BLaER1 treated with 17β-estradiol and CSF1 and Interleukin-3, amounts not matched to agents 10 nM and 100 nM (cell line): ENCODE measurements around the gene MPL.

ENCODE experiments used
- H3K27ac ChIP-seq, 11 experiments: shearing (Covaris generic); formaldehyde crosslinking; 2 replicates each; pipeline ENCODE4 v1.8.1; 2022
- H3K27me3 ChIP-seq, 11 experiments: shearing (Covaris generic); formaldehyde crosslinking; 2 replicates each; pipeline ENCODE4 v1.8.1; 2022
- H3K36me3 ChIP-seq, 11 experiments: shearing (Covaris generic); formaldehyde crosslinking; 2 replicates each; pipeline ENCODE4 v1.8.1; 2022
- H3K4me1 ChIP-seq, 10 experiments: shearing (Covaris generic); formaldehyde crosslinking; 2 replicates each; pipeline ENCODE4 v1.8.1; 2022
- H3K4me2 ChIP-seq, 11 experiments: shearing (Covaris generic); formaldehyde crosslinking; 2 replicates each; pipeline ENCODE4 v1.8.1; 2022
- H3K4me3 ChIP-seq, 10 experiments: shearing (Covaris generic); formaldehyde crosslinking; 2 replicates each; pipeline ENCODE4 v1.8.1; 2022
- H3K9ac ChIP-seq, 11 experiments: shearing (Covaris generic); formaldehyde crosslinking; 2 replicates each; pipeline ENCODE4 v1.8.1; 2022
- H3K9me3 ChIP-seq, 11 experiments: shearing (Covaris generic); formaldehyde crosslinking; replicated peaks in 1 of 11; 2 replicates each; pipeline ENCODE4 v1.8.1; 2022
- H4K20me1 ChIP-seq, 11 experiments: shearing (Covaris generic); formaldehyde crosslinking; 2 replicates each; pipeline ENCODE4 v1.8.1; 2022
- Cebpa-rat ChIP-seq, 11 experiments: shearing (Covaris generic); IDR thresholded peaks; 2 replicates each; pipeline ENCODE4 v1.8.1; 2022

The MPL gene

DNA sequence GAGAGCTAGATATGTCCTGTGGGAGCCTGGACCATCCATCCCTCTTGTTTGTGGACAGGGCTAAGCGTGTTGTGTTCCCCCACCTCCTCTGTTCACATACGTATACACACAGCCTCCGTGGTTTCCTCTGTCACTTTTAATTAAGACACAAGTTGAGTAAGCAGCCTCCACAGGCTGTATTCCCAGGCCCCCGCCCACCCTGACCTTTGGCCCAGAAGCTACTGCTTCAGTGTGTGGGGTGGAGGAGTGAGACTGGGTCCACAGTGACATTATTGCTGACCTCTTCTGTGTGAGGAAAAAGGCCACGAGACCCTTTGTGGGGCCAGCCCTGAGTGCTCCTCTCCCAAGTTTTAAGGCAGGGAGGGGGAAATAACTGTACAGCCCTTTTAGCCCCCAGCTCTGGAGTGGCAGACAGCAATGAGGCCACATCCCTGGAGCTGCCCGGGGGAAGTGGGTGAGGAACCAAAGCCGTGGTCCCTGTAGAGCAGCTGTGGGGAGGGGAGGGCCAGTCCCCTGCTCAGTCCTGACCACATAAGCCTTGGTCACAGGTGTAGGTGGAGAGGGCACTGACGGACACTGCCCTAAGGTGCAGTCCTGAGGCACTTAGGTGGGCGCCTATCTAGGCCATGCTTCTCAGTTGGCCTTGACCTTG is 25.8 kb downstream of the MPL start:
- H3K9me3 ChIP-seq, result no peaks in the 10 kb centered on the region
- no peaks in the 10 kb centered on the region for H3K27me3 ChIP-seq
- H3K9ac ChIP-seq, result peak overlapping the region in 9 of 11 experiments; percentile 7 to 62 (median 40); a peak in 13 of 22 replicates
- no peak for TF ChIP-seq Cebpa-rat (IDR thresholded peaks at IDR 0.05)
- H3K4me1 ChIP-seq, result peaks cover 58 to 81% (median 80%) of the 10 kb centered on the region in 10 experiments
- H3K4me2 ChIP-seq, result peak overlapping the region in 9 of 11 experiments; percentile 21 to 100 (median 98); a peak in 15 of 22 replicates
- peak overlapping the region in 8 of 11 experiments; percentile 17 to 62 (median 49); a peak in 12 of 22 replicates for H3K27ac ChIP-seq
- H3K36me3 ChIP-seq, result peaks cover 56 to 67% (median 63%) of the 10 kb centered on the region in 11 experiments
- H4K20me1 ChIP-seq, result peaks cover 24 to 82% (median 64%) of the 10 kb centered on the region in 11 experiments; a peak in 21 of 22 replicates
- 0 out of 20 replicates have a peak overlapping the region, but pooled peaks of 1 of the 10 experiments have one; percentile 32 for H3K4me3 ChIP-seq

DNA sequence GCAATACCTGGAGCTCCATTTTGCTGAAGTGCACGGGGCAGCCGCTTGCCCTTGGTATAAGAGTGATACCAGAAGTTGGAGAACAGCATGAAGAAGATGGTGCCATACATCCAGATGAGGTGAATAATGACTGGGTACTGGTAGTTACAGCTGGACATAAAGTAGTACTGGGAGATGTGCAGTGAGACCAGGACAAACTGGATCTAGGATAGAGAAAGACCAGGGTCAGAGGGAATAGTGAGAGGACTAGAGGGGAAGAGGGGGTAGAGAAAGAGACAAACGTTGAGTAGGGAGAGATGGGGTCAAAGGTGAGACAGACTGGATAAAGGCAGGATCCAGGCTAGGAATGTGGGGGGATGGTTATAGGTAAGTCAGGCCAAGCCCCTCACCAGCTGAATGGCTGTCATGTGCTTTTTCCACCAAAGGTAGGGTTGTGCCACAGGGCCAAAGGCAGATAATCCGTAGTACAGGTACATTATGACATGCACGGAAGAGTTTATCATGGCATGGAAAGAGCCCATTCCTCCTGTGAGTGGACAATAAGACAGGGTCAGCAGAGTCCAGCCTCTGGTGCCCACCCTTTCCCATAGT is 26.4 kb downstream of the MPL start:
- no peaks in the 10 kb centered on the region for H3K27me3 ChIP-seq
- H3K4me1 ChIP-seq, result peaks cover 63 to 86% (median 84%) of the 10 kb centered on the region in 10 experiments
- peak overlapping the region in 8 of 11 experiments; percentile 46 to 100 (median 98); a peak in 14 of 22 replicates for H3K4me2 ChIP-seq
- H3K9ac ChIP-seq, result peak overlapping the region in 7 of 11 experiments; percentile 31 to 62 (median 44); a peak in 8 of 22 replicates
- H3K4me3 ChIP-seq, result peak overlapping the region in 1 of 10 experiments; percentile 32; a peak in 1 of 20 replicates
- peak overlapping the region in 7 of 11 experiments; percentile 17 to 62 (median 47); a peak in 10 of 22 replicates for H3K27ac ChIP-seq
- H3K36me3 ChIP-seq, result peaks cover 56 to 67% (median 63%) of the 10 kb centered on the region in 11 experiments
- TF ChIP-seq Cebpa-rat (IDR thresholded peaks at IDR 0.05), result no peak
- no peaks in the 10 kb centered on the region for H3K9me3 ChIP-seq
- peaks cover 24 to 80% (median 64%) of the 10 kb centered on the region in 11 experiments; a peak in 21 of 22 replicates for H4K20me1 ChIP-seq

DNA sequence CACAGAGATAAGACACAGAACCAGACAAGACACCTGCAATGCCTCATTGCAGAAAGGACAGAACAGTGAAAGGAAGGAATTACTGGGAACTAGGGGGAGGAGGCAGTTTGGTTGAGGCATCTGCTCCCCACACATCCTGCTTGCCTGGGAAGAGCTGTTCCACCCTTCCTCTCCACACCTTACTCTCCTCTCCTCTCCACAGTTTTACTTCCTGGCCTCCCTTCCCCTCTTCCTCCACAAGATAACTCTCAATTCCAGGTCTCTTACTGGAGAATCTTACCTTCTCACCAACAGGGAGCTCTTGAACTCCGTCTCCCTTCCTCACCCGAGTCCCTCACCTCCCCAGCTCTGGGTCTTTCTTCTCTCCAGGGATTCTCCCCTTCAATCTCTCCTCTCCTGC is 28.1 kb downstream of the MPL start:
- peak overlapping the region; percentile 91 to 100 (median 100) for H3K4me2 ChIP-seq
- H3K9ac ChIP-seq, result peak overlapping the region; percentile 25 to 96 (median 92); a peak in 16 of 22 replicates
- peaks cover 49 to 85% (median 76%) of the 10 kb centered on the region in 10 experiments for H3K4me1 ChIP-seq
- no peaks in the 10 kb centered on the region for H3K9me3 ChIP-seq
- H4K20me1 ChIP-seq, result peaks cover 9 to 64% (median 52%) of the 10 kb centered on the region in 11 experiments; a peak in 20 of 22 replicates
- no peaks in the 10 kb centered on the region for H3K27me3 ChIP-seq
- peak overlapping the region in 7 of 10 experiments; percentile 80 to 92 (median 85); a peak in 8 of 20 replicates for H3K4me3 ChIP-seq
- peak overlapping the region in 8 of 11 experiments; percentile 0 to 97 (median 56); a peak in 8 of 22 replicates for H3K27ac ChIP-seq
- peaks cover 50 to 62% (median 53%) of the 10 kb centered on the region in 11 experiments for H3K36me3 ChIP-seq
- TF ChIP-seq Cebpa-rat (IDR thresholded peaks at IDR 0.05), result no peak

DNA sequence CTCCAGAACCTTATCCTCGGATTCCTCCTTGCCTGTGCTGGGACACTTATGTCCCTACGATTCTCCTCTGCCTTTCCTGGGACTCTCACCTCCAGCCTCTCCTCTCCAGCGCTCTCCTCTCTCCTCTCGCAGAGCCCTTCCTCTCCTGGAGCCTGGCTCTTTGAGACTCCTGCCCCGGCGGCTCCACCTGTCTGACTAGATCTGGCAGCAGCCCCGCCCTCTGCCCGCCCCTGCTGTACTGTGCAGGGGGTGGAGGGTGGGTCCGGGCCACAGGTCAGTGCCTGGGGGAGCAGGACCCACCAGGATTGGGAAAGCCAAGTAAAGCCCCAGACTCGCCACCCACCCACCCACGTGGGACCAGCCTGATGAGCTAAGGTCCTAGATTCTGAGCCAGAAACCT is 28.6 kb downstream of the MPL start:
- Histone ChIP-seq H3K4me3 (peak overlapping the region; percentile 80 to 92 (median 84); a peak in 19 of 20 replicates), H3K27ac (peak overlapping the region in 7 of 11 experiments; percentile 23 to 97 (median 93); a peak in 12 of 22 replicates), H3K4me1 (peaks cover 44 to 80% (median 71%) of the 10 kb centered on the region in 10 experiments), H4K20me1 (peaks cover 5 to 59% (median 47%) of the 10 kb centered on the region in 11 experiments; a peak in 18 of 22 replicates), H3K27me3 (no peaks in the 10 kb centered on the region), H3K4me2 (peak overlapping the region; percentile 91 to 100 (median 100)), H3K9ac (peak overlapping the region; percentile 85 to 96 (median 93); a peak in 21 of 22 replicates), H3K9me3 (no peaks in the 10 kb centered on the region), H3K36me3 (peaks cover 45 to 59% (median 51%) of the 10 kb centered on the region in 11 experiments)
- TF ChIP-seq Cebpa-rat (IDR thresholded peaks at IDR 0.05), result no peak

DNA sequence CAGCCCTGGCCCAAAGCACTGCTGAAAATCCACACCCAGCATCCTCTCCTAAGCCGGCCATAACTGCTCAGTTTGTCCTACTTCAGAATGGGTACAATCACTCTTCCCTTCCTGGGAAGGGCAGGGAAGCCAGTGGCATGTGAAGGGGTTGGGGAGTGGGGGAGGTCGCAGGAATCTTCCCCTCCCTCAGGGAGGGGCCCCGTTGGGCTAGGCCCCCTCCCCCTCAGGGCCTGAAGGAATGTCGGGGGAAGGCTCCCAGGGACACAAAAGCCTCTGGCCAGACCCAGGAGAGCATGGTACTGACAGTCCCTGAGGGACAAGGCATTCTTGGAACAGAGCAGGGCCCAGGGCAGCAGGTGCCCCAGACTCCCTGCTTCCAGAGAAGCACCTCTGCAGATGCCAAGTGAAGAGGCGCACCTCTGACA is 29.0 kb downstream of the MPL start:
- no peaks in the 10 kb centered on the region for H3K9me3 ChIP-seq
- H3K4me2 ChIP-seq, result peak overlapping the region; percentile 91 to 100 (median 100)
- H3K4me3 ChIP-seq, result peak overlapping the region; percentile 80 to 92 (median 84)
- H4K20me1 ChIP-seq, result peaks cover 5 to 54% (median 44%) of the 10 kb centered on the region in 11 experiments; a peak in 18 of 22 replicates
- peak overlapping the region; percentile 83 to 97 (median 88); a peak in 21 of 22 replicates for H3K27ac ChIP-seq
- TF ChIP-seq Cebpa-rat (IDR thresholded peaks at IDR 0.05), result no peak
- peaks cover 41 to 55% (median 47%) of the 10 kb centered on the region in 11 experiments for H3K36me3 ChIP-seq
- H3K9ac ChIP-seq, result peak overlapping the region; percentile 85 to 96 (median 93)
- peaks cover 39 to 76% (median 67%) of the 10 kb centered on the region in 10 experiments for H3K4me1 ChIP-seq
- no peaks in the 10 kb centered on the region for H3K27me3 ChIP-seq

DNA sequence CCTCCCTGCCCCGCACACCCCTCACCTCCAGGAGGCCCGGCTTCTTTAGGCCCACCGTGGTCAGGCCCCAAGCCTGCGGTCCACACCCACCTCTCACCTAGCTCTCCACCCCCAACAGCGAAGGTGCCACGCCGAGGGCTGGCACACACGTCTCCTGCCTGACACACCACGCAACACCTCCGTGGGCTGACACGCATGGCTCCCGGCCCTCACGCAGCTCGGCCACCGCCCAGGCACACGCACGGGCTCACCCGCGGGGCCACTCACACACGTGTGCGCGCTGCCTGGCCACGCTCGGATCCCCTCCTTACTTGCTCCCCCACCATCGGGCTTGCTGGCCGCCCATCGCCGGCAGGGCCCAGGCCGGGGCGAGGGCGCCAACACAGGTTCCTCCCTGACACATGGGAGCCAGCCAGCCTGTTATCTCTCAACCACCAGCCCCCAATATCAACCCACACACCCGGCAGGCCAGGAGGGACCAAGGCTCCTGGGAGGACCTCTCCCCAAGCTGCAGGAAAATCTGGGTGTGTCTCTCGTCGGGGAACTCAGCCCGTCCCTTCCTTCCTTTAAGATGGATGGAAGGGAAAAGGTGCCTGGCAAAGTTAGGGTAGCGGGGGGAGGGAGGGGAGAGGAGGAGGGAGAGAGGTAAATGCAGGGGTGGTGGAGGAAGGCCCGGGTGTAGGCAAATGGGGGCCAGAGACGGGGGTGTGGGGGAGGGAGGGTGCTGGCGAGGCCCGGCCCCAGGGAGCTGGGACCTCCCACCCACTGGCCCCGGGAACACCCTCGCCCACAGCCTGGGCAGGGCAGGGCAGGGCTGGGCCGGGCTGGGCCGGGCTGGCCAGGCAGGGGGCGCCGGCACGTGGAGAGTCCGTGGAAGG is 29.6 kb downstream of the MPL start:
- peaks cover 33 to 71% (median 60%) of the 10 kb centered on the region in 10 experiments for H3K4me1 ChIP-seq
- peak overlapping the region; percentile 80 to 92 (median 84) for H3K4me3 ChIP-seq
- H3K9me3 ChIP-seq, result no peaks in the 10 kb centered on the region
- H3K27me3 ChIP-seq, result no peaks in the 10 kb centered on the region
- peak overlapping the region; percentile 91 to 100 (median 100) for H3K4me2 ChIP-seq
- peaks cover 5 to 48% (median 38%) of the 10 kb centered on the region in 11 experiments; a peak in 17 of 22 replicates for H4K20me1 ChIP-seq
- peak overlapping the region; percentile 83 to 97 (median 88) for H3K27ac ChIP-seq
- peaks cover 35 to 51% (median 41%) of the 10 kb centered on the region in 11 experiments for H3K36me3 ChIP-seq
- peak overlapping the region; percentile 85 to 96 (median 93) for H3K9ac ChIP-seq
- TF ChIP-seq Cebpa-rat (IDR thresholded peaks at IDR 0.05), result no peak

DNA sequence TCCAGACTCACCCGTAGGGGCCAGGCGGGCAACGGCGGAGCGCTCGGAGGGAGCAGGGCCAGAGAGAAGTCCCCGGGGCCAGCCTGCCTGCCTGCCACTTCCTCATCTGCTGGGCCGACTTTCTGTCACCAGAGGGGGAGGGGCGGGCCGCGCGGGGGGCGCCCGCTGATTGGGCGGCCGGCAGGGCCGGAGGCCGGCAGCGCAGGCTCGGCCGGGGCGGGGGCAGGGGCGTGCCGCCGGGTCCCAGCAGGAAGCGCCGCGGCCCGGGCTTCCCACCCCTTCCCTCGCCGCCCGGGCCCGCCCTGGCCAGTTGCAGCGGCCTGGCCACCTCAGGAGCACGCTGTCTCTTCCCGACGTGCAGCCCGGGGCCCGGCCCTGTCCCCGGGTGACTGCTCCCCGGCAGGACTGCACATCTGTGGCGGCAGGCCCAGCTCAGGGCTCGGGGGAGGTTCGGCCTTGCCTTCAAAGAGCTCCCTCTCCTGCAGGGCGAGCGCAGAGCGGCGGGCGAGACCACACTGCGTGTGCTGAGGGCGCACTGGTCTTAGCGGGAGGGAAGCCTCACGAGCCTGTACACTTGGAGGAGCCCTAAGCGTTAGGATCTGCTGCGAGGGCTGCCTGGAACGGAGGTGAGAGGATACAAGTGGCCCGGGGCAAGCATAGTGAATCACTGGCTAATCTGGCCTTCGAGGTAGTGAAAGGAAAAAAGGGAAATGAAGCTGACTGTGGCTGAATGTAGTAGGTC is 30.5 kb downstream of the MPL start, which contains the start of gene ELOVL1:
ELOVL1 (minus strand) TSS at position 108 of the 742 bp plus-strand sequence. CDS start 2,402 bp downstream, outside the sequence.
- Histone ChIP-seq H3K36me3 (peaks cover 27 to 51% (median 33%) of the 10 kb centered on the region in 11 experiments), H3K27ac (peak within 1 kb of the TSS; percentile 83 to 97 (median 88)), H4K20me1 (peaks cover 5 to 40% (median 34%) of the 10 kb centered on the region in 11 experiments; a peak in 17 of 22 replicates), H3K4me2 (peak within 1 kb of the TSS; percentile 94 to 100 (median 100)), H3K9ac (peak within 1 kb of the TSS; percentile 85 to 96 (median 93)), H3K9me3 (no peaks in the 10 kb centered on the region), H3K4me3 (peak within 1 kb of the TSS; percentile 80 to 92 (median 84)), H3K4me1 (peaks cover 27 to 71% (median 55%) of the 10 kb centered on the region in 10 experiments), H3K27me3 (no peaks in the 10 kb centered on the region)
- no peak for TF ChIP-seq Cebpa-rat (IDR thresholded peaks at IDR 0.05)
